ENCODE results near the gene SF3B2.

DNA sequence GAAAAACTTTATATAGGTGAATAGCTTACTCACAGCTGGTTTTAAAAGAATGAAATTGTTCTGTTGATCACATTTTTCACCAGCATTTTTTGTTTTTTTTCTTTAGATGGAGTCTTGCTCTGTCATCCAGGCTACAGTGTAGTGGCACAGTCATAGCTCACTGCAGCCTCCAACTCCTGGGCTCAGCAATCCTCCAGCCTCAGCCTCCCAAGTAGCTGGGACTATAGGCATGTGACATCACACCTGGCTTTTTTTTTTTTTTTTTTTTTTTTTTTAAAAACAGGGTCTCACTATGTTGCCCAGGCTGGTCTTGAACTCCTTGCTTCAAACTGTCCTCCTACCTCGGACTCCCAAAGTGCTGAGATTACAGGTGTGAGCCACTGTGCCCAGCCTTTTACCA, 21.5 kb downstream of the SF3B2 start:
- TF ChIP-seq, protein P1, sequence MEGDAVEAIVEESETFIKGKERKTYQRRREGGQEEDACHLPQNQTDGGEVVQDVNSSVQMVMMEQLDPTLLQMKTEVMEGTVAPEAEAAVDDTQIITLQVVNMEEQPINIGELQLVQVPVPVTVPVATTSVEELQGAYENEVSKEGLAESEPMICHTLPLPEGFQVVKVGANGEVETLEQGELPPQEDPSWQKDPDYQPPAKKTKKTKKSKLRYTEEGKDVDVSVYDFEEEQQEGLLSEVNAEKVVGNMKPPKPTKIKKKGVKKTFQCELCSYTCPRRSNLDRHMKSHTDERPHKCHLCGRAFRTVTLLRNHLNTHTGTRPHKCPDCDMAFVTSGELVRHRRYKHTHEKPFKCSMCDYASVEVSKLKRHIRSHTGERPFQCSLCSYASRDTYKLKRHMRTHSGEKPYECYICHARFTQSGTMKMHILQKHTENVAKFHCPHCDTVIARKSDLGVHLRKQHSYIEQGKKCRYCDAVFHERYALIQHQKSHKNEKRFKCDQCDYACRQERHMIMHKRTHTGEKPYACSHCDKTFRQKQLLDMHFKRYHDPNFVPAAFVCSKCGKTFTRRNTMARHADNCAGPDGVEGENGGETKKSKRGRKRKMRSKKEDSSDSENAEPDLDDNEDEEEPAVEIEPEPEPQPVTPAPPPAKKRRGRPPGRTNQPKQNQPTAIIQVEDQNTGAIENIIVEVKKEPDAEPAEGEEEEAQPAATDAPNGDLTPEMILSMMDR (IDR thresholded peaks at IDR 0.05), result no peak
- TF ChIP-seq POLR2A (IDR thresholded peaks at IDR 0.05), result no peak
